Left colon (tissue), 2 donors: ENCODE measurements around the gene CGB1. TPM values are rescaled to one million over a fixed set of nuclear protein-coding genes. Genes with fewer than 3 reads are reported as not detected.
"Not testable (repeated sequence)": the region's sequence is repeated elsewhere in the genome, so short reads cannot be mapped to it uniquely, and the experiment has no call there.

ENCODE experiments used
- ATAC-seq: fragments of 200-7000 bp; cut with Tn5 transposase; one replicate; pipeline ENCODE4 v1.9.1; 2020; ENCODE audit warnings: mild to moderate bottlenecking, moderate library complexity
- DNase-seq, 2 donors: peaks; one replicate each; pipeline ENCODE4 v3.0.0-alpha.2; 2020
- intact Hi-C, 2 donors: fragments of 100-400 bp; cut with DNase I in 1 of 2; cut with micrococcal nuclease in 1 of 2; formaldehyde crosslinking; loops; one replicate each; pipeline versions ENCODE4 v1.11.2 to v1.14.0; 2022; cut with DNase I, micrococcal nuclease
- long read RNA-seq: library from polyadenylated mRNA; unstranded; transcript quantifications from one replicate; pipeline ENCODE4 v2.0.0, GENCODE V29; 2021
- total RNA-seq, 2 donors: library from RNA; stranded (reverse); fragmentation: NEBNext Ultra II Directional; extraction: Animal tissue kit (Norgen Biotek cat#: 25700); gene quantifications; one replicate each; pipeline ENCODE4 v1.2.1, GENCODE V29; 2021
- donor health status: DM: no; HTN: no; CAD: no.
- donor health status: DM: yes; HTN: yes; CAD: no.

CGB1 gene
- total RNA-seq: not detected
- long read RNA-seq: 0 reads

- ATAC-seq, intact Hi-C loops, DNase-seq: not testable (repeated sequence)
Observed at GRCh38 chr19:49036815-49037214, at the start of gene CGB1. Gene CGB1, minus strand, starts transcription at chr19:49036895. Its CDS starts 184 bp downstream, at chr19:49036711.

DNA sequence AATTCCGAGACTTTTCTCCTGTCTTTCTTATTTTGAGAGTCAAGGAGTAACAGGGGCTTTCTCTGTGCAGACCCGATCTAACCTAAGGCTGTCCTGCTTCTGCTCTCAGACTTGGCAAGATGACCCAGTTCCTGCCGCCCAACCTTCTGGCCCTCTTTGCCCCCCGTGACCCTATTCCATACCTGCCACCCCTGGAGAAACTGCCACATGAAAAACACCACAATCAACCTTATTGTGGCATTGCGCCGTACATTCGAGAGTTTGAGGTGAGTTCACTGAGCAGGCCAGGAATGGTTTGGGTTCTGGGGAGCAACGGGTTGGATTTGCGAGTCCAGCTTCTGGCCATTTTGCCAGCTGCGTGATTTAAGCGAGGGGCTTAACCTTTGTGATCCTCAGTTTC lies 49.6 kb upstream of the CGB1 start:
- ATAC-seq (no peak), DNase-seq (no peak)
- intact Hi-C loops: no loop called here

DNA sequence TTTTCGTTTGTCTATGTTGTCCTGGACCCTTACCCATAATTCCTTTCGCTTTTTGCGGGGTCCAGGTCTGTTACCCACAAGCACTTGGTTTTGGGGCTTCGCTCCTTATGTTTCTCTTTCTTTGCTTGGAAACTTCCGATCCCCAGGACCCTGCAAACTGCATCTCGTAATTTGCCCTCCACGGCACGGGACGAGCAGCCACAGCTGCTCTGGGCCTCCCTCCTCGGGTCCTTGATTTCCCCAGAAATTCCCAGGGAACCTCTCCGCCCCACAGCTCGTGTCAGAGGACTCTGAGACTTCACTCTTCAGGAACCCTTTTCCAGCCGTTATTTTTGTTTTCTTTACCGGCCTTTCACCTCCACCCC lies 49.2 kb upstream of the CGB1 start:
- ATAC-seq (no peak), DNase-seq (no peak)
- intact Hi-C loops: no loop called here

DNA sequence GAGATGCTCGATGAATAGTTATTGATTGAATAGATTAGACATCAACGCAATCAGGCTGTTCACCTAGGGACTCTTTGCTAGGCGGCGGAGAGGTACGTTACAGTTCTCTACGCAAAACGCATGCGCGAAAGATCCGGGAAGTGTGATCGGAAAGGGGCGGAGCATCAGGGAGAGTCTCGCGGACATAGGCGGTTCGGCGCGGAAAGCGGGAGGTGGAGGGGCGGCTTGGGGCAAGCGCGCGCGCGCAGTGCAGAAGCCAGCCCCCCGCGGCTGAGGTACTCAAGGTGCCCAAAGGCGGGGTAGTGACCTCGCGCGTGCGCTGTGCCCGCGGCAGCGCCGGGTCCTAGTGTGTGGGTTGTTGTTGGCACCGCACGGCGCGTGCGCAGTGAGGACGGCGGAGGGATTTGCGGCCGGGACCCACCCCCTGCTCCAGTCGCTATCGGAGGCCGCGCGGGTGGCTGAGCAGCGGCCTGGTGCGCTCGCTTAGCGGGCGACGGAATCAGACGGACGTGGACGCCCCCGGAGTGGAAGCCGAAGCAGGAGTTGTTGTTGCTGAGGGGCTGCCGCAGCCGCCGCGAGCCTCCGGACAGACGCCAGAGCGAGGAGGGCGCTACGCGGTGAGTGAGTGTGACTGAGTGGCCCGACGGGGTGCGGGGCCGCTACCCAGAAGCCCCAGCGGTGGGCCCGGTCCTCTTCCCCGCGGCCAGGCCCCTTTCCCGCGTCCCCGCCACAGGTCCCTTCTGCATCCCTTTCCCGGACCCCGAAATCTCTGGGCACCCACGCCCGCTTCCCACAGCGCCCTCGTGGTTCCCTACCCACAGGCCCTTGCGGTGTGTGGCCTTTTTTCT lies 48.5 kb upstream of the CGB1 start, which contains the start of gene SNRNP70:
TSS of gene SNRNP70 (plus strand) at position 432 of the 848 bp plus-strand sequence. CDS start 964 bp downstream, outside the sequence.
- DNase-seq: peak; percentile 99
- intact Hi-C loops: no loop called here

GRCh38 chr19:49084206-49085019 lies 47.7 kb upstream of the CGB1 start:
- DNase-seq: peak in 1 of 2 donors; percentile 39
- intact Hi-C loops: no loop called here
- peak; percentile 13 for ATAC-seq

More for the DNA sequence above, 48.5 kb upstream of the CGB1 start, which contains the start of gene SNRNP70:
- peak; percentile 95 for ATAC-seq

DNA sequence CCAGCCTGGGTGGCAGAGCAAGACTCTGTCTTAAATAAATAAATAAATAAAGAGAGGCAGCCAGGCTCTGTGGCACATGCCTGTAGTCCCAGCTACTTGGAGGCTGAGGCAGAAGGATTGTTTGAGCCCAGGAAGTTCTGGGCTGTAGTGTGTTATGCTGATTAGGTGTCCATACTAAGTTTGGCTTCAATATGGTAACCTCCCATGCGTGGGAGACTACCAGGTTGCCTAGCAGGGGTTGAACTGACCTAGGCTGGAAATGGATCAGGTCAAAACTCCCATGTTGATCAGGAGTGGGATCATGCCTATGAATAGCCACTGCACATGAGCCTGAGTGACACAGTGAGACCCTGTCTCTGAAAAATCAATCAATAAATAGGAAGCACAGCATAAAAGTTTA lies 44.6 kb upstream of the CGB1 start:
- intact Hi-C loops: no loop called here
- DNase-seq (no peak), ATAC-seq (no peak)

DNA sequence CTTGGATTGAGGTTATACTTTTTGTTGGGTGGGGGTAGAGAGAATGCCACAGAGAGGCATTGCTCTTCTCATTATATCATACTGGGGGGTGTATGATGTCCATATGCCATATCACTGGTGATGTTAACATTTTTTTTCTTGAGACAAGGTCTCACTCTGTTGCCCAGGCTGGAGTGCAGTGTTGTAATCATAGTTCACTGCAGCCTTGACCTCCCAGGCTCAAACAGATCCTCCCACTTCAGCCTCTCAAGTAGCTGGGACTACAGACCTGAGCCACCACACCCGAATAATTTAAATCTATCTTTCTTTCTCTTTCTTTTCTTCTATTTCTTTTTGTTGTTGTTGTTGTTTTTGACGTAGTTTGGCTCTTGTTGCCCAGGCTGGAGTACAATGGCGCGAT lies 43.7 kb upstream of the CGB1 start:
- ATAC-seq: no peak
- DNase-seq: no peak
- intact Hi-C loops: no loop called here

DNA sequence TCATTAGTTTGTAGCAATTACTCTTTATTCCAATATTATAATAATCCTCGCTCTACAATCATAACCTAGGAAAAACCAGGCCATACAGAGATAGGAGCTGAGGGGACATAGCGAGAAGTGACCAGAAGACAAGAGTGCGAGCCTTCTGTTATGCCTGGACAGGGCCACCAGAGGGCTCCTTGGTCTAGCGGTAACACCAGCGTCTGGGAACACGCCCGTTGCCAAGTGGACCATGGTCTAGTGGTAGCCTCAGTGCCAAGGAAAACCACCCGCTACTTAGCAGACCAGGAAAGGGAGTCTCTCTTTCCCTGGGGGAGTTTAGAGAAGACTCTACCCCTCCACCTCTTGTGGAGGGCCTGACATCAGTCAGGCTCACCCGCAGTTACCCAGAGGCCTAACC lies 38.2 kb upstream of the CGB1 start:
- ATAC-seq: peak; percentile 74
- DNase-seq: peak; percentile 65 to 80
- intact Hi-C loops: not testable (repeated sequence)

DNA sequence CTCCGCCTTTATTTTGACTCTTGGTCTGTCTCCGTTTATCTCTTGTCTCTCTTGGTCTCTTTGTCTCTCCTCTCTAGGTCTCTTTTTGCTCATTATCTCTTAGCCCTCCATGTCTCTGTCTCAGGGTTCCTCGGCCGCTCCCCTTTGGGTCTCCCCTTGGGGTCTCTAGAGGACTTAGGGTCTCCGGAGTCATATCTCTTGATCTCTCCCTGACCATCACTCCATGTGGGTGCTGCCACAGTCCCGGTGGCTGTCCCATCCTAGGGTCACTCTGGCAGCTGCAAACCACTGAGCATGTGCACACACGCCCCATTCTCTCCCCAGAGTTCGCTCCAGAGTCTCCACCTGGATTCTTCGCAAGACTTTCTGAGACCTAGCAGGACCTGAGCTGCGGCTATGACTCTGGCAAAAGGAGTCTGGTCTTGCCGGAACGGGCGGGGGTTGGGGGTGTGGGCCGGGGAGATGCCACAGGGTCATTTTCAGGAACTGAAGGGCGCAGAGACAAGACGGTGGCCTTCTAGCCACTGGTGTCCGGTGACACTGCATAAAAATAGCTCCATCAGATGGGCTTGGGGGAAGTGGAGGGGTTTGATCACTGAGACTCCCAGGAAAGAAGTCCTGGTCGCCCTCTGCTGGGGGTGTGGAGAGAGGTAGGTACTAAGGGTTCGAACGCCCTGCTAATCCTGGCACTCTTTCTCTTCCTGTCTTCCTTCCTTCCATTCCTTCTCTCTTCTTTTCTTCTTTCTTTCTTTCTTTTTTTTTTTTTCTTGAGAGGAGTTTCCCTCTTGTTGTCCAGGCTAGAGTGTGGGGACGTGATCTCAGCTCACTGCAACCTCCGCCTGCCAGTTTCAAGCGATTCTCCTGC lies 37.1 kb upstream of the CGB1 start:
- DNase-seq (no peak), ATAC-seq (peak; percentile 59)
- intact Hi-C loops: no loop called here

DNA sequence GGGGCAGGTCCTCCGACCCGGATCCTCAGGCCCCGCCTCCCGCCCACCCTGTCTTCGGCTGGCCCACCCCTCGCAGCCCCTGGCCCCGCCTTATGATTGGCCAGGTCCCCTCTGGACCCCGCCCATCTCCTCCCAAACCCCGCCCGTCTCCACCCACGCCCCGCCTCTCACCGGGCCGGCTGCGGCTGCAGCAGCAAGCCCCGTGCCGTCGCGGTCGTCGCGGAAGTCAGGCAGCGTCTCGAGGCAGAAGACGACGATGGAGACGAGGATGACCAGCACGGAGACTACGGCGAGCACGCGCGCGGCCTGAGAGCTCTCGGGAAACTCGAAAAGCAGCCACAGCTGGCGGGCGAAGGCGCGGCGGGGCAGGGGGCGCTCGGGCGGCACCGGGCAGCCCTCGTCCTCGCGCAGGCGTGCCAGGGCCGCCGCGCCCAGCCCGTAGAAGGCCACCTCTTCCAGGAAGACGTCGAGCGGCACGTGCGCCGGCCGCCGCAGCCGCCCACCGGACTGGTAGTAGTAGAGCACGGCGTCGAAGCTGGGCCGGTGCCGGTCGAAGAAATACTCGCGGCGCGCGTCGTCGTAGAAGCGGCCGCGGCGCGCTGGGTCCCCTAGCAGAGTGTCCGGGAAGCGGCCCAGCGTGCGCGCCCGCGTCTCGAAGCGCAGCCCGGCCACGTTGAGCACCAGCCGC lies 35.3 kb upstream of the CGB1 start:
- intact Hi-C loops: no loop called here
- DNase-seq (peak in 1 of 2 donors; percentile 20), ATAC-seq (peak; percentile 39)

GRCh38 chr19:49070416-49070815 lies 33.7 kb upstream of the CGB1 start:
- no peak for ATAC-seq
- intact Hi-C loops: no loop called here
- no peak for DNase-seq

GRCh38 chr19:49069026-49069425 lies 32.3 kb upstream of the CGB1 start:
- intact Hi-C loops: no loop called here
- no peak for DNase-seq
- no peak for ATAC-seq

DNA sequence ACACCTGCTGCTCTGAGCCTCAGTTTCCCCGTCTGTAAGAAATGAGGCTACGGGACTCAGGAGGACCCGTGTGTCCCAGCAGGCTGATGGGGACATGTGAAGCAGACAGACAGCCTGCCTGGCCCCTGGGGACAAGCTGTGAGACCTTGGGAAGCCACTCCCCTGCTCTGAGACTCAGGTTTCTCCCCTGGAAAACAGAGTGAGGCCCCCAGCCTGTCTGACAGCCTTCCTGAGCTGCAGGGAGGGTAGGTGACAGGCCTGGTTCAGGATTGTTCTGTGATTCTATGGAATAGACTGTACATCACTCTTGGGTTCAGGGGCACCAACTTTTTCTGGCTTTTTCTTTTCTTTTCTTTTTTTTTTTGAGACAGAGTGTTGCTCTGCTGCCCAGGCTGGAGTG lies 30.9 kb upstream of the CGB1 start:
- intact Hi-C loops: no loop called here
- DNase-seq (no peak), ATAC-seq (no peak)

DNA sequence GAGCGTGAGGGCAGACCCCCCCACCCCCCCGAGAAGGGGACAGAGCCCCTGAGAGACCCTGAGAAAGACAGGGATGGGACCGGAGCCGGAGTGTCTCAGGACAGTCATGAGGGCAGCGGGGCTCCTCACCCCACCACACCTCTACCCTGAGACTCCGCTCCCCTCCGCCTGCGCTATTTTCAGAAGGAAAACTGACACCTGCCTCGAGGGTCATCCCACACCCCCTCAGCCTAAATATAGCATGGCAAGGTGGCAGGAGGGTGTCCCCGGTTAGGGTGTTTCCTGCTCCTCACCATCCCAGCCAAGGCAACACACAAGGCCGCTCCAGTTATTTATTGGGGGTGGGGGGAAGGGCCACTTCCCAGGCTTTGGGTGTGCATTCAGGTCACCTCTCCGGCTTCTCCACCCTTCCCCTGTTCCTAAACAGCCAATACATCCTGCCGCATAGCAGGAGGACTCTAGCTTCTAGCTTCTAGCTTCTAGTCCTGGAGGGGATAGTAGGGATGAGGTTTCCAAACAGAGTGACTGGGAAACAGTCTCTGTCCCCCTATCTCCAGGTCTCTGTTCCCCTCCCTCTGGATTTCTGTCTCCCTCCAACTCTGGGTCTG lies 29.3 kb upstream of the CGB1 start:
- no peak for ATAC-seq
- DNase-seq: no peak
- intact Hi-C loops: no loop called here

DNA sequence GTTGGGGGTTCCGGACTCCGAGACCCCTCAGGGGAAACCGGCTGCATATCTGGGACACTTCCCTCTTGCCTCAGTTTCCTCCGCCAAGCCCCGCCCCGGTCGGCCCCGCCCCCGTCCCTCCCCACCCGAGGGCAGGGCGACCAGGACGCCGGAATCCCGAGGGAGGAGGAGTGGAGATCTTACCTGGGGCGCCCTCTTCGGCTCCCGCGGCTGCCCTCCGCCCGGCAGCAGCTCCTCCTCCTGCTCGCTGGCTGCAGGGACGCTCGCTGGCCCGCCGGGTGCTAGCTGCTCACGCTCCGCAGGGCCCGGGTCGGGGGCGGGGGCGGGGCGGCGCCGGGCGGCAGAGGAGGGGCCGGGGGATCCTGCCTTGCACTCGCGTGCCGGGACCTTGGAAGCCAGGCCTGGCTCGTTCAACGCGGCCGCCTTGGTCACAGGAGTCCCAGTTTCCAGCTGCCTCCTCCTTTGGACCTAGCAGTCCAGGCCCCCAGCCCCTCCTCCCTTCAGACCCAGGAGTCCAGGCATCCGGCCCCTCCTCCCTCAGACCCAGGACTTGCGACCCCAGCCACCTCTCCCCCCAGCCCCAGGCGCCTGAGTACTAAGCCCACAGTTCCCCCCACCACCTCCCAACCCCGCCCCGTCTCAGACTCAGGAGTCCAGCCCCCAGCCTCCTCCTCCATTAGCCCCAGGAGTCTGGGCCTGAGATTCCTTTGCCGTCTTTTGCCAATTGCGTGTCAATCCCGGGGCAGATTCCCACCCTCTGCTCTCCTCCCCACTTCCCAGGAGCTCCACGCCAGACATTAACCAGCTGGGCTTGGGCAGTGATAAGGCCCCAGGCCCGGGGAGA lies 28.3 kb upstream of the CGB1 start, which contains the start of gene NTF4:
TSS of gene NTF4 (minus strand) at position 51 of the 844 bp plus-strand sequence. CDS start 2,821 bp downstream, outside the sequence.
- ATAC-seq (peak; percentile 78), DNase-seq (peak in 1 of 2 donors; percentile 23)
- intact Hi-C loops: no loop called here

DNA sequence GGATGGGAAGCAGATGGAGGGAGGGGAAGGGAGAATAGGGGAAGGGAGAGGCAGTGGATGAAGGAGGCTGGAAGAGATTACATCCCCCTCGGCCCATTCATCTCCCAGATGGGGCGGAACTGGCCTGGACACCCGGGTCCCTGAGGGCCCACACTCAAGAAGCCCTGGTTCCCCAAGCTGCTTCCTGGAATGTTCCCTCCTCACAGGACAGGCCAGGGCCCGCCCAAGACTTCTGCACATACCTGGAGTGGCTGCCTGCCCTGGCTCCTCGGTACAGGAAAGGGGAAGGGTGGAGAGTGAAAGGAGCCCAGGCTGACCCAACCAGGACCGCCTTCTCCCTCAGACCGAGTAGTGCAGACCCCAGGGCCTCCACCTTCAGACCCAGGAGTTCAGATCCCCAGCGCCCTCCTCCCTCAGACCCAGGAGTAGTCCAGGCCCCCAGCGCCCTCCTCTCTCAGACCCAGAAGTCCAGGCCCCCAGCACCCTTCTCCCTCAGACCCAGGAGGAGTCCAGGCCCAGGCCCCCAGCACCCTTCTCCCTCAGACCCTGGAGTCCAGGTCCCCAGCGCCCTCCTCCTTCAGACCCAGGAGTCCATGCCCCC lies 27.4 kb upstream of the CGB1 start:
- intact Hi-C loops: no loop called here
- ATAC-seq (peak; percentile 33), DNase-seq (no peak)

DNA sequence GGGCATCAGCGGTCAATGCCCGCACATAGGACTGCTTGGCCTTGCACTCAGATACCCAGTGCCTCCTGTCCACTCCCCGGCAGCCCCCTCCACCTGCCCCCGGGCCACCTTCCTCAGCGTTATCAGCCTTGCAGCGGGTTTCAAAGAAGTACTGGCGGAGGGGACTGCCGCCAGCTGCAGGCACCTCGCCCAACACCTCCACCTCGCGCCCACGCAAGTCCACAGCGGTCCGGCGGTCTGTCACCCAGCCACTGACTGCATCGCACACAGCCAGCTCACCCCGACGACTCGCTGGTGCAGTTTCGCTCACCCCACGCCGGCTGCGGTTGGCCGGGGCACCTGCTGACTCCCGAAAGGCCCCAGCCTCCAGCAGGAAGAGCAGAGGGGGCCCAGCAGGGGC lies 24.8 kb upstream of the CGB1 start:
- ATAC-seq (no peak), DNase-seq (no peak)
- intact Hi-C loops: no loop called here
